ENCODE results near the gene DNAH8.

- TF ChIP-seq CTCF (IDR thresholded peaks at IDR 0.05; ENCODE audit: low read depth, low read length) (no peak), EZH2phosphoT487 (IDR thresholded peaks at IDR 0.05; ENCODE audit: low read depth) (no peak)
Measured at GRCh38 chr6:39020136-39020535, 305.0 kb downstream of the DNAH8 start.

All from OCI-LY3 (cell line).